Karpas-422 (cell line): ENCODE measurements around the gene OR5M3. TPM values are rescaled to one million over a fixed set of nuclear protein-coding genes. Genes with fewer than 3 reads are reported as not detected.

Experiments used
- DNase-seq: peaks from one replicate; pipeline ENCODE4 v3.0.0-alpha.2; 2015
- H2AFZ ChIP-seq: fragments of 200-600 bp; sonication (generic); 2 replicates; pipeline ENCODE4 v1.6.1; 2014; ENCODE audit warnings: antibody characterized with exemption, low read length, mixed read lengths
- H3K27ac ChIP-seq: fragments of 200-600 bp; sonication (generic); 2 replicates; pipeline ENCODE4 v1.5.1; 2014; ENCODE audit warnings: mild to moderate bottlenecking, low read length, moderate library complexity
- H3K27me3 ChIP-seq: fragments of 200-600 bp; sonication (generic); 2 replicates; pipeline ENCODE4 v1.6.1; 2014; ENCODE audit warnings: low read length, mixed read lengths
- H3K36me3 ChIP-seq: fragments of 200-600 bp; sonication (generic); 2 replicates; pipeline ENCODE4 v1.6.1; 2014; ENCODE audit warnings: low read length, mixed read lengths; ENCODE audit not compliant: insufficient read depth
- H3K4me1 ChIP-seq: fragments of 200-600 bp; sonication (generic); 2 replicates; pipeline ENCODE4 v1.6.1; 2014; ENCODE audit warnings: mild to moderate bottlenecking, low read length, mixed read lengths
- H3K4me2 ChIP-seq: fragments of 200-600 bp; sonication (generic); 2 replicates; pipeline ENCODE4 v1.6.1; 2014; ENCODE audit warnings: low read length, low read depth, mild to moderate bottlenecking; ENCODE audit not compliant: poor library complexity, severe bottlenecking
- H3K4me3 ChIP-seq: fragments of 200-600 bp; sonication (generic); 2 replicates; pipeline ENCODE4 v1.5.1; 2014; ENCODE audit warnings: mild to moderate bottlenecking, antibody characterized with exemption, low read length, mixed read lengths
- H3K79me2 ChIP-seq: fragments of 200-600 bp; sonication (generic); 2 replicates; pipeline ENCODE4 v1.6.1; 2014; ENCODE audit warnings: mild to moderate bottlenecking, low read length, mixed read lengths
- H3K9ac ChIP-seq: fragments of 200-600 bp; sonication (generic); 2 replicates; pipeline ENCODE4 v1.6.0; 2014; ENCODE audit warnings: low read length
- H3K9me2 ChIP-seq: fragments of 200-600 bp; sonication (generic), shearing (Covaris generic); replicated peaks from 2 replicates; pipeline ENCODE4 v1.6.0; 2014; ENCODE audit warnings: mild to moderate bottlenecking, low read length, moderate library complexity; ENCODE audit not compliant: insufficient read depth
- H3K9me3 ChIP-seq: fragments of 300-700, 200-600 bp; sonication (generic); 2 replicates; pipeline ENCODE4 v1.6.1; 2014; ENCODE audit warnings: low read length, mixed read lengths
- H4K20me1 ChIP-seq: fragments of 200-600 bp; sonication (generic); 2 replicates; pipeline ENCODE4 v1.6.1; 2014; ENCODE audit warnings: mild to moderate bottlenecking, antibody characterized with exemption, low read length, low read depth; ENCODE audit not compliant: insufficient read depth
- total RNA-seq: library from RNA; depleted of rRNA; stranded (reverse); fragments of >200 nt; shearing (Covaris generic); gene quantifications from 2 replicates; pipeline ENCODE4 v1.2.3, GENCODE V29; 2014; ENCODE audit warnings: low replicate concordance; rRNA removed

Gene OR5M3
- total RNA-seq, 1 experiment from 2014 or later = not detected

DNA sequence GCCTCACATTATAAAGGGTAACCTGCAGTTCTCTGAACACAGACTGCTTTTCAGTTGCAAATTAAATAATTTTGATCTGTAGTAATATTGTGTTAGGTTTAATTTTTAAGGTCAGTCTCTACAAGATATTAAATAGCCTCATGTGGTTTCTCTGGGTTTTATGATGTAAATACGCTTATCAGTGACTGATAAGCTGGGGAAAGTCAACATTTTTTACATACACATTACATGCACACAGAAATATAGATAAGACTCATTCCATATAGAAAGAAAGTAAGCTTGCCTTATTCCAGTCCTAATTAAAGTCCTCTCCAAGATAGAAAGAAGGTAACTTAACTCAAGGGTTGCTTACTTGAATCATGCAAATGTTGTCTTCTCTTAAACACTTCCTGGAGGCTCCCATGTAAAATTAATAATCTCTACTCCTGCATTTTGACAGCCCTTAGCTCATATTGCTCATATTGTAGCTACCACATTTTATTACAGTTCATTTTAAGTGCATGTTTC, 1.6 kb upstream of the OR5M3 start:
- Histone ChIP-seq H3K4me2 (no peak overlapping the region), H3K9me2 (no peaks in the 10 kb centered on the region; the same call in 1 of the 2 replicates), H3K9ac (no peak overlapping the region), H3K9me3 (peaks cover 7% of the 10 kb centered on the region; the same call in 1 of the 2 replicates), H3K4me1 (no peaks in the 10 kb centered on the region), H3K36me3 (no peaks in the 10 kb centered on the region), H2AFZ (no peak overlapping the region), H3K4me3 (no peak overlapping the region), H3K27ac (no peak overlapping the region), H3K27me3 (no peaks in the 10 kb centered on the region), H3K79me2 (no peaks in the 10 kb centered on the region), H4K20me1 (no peaks in the 10 kb centered on the region)
- no peak for DNase-seq

DNA sequence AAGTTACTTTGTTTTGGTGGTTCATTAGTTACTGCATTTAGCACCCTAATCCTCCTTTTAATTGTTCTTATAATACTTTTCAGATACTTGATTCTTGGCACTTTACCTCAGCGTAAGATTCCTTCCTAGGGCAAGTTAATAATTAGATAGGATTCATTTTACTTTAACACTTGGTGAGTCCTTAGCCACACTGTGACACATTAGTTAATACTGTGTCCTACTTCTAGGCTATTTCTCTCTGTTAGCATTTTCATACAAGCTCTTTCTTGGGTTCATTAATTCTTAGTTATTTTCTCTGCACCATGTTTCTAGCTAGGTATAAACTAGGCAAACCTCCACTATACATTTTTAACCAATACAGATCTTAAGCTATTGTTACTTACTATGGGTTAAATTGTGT, 16.1 kb downstream of the OR5M3 start:
- Histone ChIP-seq H3K9me2 (no peaks in the 10 kb centered on the region), H3K27me3 (no peaks in the 10 kb centered on the region), H4K20me1 (no peaks in the 10 kb centered on the region), H3K9me3 (peaks cover 15% of the 10 kb centered on the region; the same call in 1 of the 2 replicates), H3K4me1 (no peaks in the 10 kb centered on the region), H3K27ac (no peak overlapping the region), H3K79me2 (no peaks in the 10 kb centered on the region), H3K9ac (no peak overlapping the region), H2AFZ (no peak overlapping the region), H3K4me2 (no peak overlapping the region), H3K4me3 (no peak overlapping the region), H3K36me3 (no peaks in the 10 kb centered on the region)
- DNase-seq = no peak

DNA sequence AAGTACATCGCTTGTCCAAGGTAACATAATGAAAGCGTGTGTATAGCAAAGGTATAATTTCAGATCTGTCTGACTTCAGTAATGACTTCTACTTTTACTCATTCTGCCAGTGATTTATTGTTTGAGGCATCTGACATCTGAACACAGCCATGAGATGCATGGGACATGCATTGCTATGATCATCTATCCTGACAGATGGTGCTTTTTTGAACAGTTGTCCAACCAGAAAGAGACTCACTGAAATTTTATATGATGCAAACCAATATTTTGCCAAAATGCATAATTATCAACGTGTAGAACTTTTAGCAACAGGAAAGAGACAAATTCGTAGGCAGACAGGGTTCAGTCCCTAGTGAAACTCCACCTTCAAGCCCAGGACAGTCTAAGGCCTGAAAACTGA, 19.6 kb downstream of the OR5M3 start:
- Histone ChIP-seq H3K9me2 (no peaks in the 10 kb centered on the region), H3K4me1 (no peaks in the 10 kb centered on the region), H3K4me2 (no peak overlapping the region), H3K79me2 (no peaks in the 10 kb centered on the region), H4K20me1 (no peaks in the 10 kb centered on the region), H3K4me3 (no peak overlapping the region), H3K27ac (no peak overlapping the region), H3K9me3 (peaks cover 20% of the 10 kb centered on the region; the same call in 1 of the 2 replicates), H2AFZ (no peak overlapping the region), H3K9ac (no peak overlapping the region), H3K27me3 (no peaks in the 10 kb centered on the region), H3K36me3 (no peaks in the 10 kb centered on the region)
- DNase-seq = no peak

Other genes starting within 250 kb of the OR5M3 start
- gene OR5T2, start 239.1 kb downstream of the OR5M3 start, total RNA-seq = not detected in 2 replicates
- not detected in 2 replicates for gene OR5T3, start 221.1 kb downstream of the OR5M3 start, total RNA-seq
- not detected in 2 replicates for gene OR5T1, start 199.2 kb downstream of the OR5M3 start, total RNA-seq
- gene OR8H1, start 181.1 kb downstream of the OR5M3 start, total RNA-seq = not detected in 2 replicates
- gene OR8K3, start 158.2 kb downstream of the OR5M3 start, total RNA-seq = not detected in 2 replicates
- gene OR8K1, start 127.3 kb downstream of the OR5M3 start, total RNA-seq = not detected in 2 replicates
- gene OR8J1, start 119.1 kb downstream of the OR5M3 start, total RNA-seq = not detected in 2 replicates
- gene OR8U1, start 97.7 kb downstream of the OR5M3 start, total RNA-seq = not detected in 2 replicates
- gene OR5AL1, start 60.7 kb downstream of the OR5M3 start, total RNA-seq = not detected in 2 replicates
- gene OR5M8, start 18.0 kb upstream of the OR5M3 start, total RNA-seq = not detected in 2 replicates
- not detected in 2 replicates for gene OR5M11, start 69.9 kb upstream of the OR5M3 start, total RNA-seq
- not detected in 2 replicates for gene OR5M10, start 104.4 kb upstream of the OR5M3 start, total RNA-seq
- gene OR5M1, start 141.5 kb upstream of the OR5M3 start, total RNA-seq = not detected in 2 replicates
- not detected in 2 replicates for gene OR5AP2, start 169.1 kb upstream of the OR5M3 start, total RNA-seq
- not detected in 2 replicates for gene OR5AR1, start 190.3 kb upstream of the OR5M3 start, total RNA-seq
- not detected in 2 replicates for gene OR9G1, start 225.7 kb upstream of the OR5M3 start, total RNA-seq